NCI-H345 treated with DMSO at 0.1 percent for 48 hours (cell line): ENCODE results near the gene SERPINA7.
"Not testable (repeated sequence)": the region's sequence is repeated elsewhere in the genome, so short reads cannot be mapped to it uniquely, and the experiment has no call there.

Source experiments
- DNase-seq: peaks from one replicate; lab custom pipeline; 2025; ENCODE audit not compliant: unreplicated experiment; lab: John Stamatoyannopoulos, UW

The SERPINA7 gene, protein sequence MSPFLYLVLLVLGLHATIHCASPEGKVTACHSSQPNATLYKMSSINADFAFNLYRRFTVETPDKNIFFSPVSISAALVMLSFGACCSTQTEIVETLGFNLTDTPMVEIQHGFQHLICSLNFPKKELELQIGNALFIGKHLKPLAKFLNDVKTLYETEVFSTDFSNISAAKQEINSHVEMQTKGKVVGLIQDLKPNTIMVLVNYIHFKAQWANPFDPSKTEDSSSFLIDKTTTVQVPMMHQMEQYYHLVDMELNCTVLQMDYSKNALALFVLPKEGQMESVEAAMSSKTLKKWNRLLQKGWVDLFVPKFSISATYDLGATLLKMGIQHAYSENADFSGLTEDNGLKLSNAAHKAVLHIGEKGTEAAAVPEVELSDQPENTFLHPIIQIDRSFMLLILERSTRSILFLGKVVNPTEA

GRCh38 chrX:106038625-106039024 lies at the start of gene SERPINA7:
Gene SERPINA7 (minus strand): TSS chrX:106038727. CDS start chrX:106037058, 1,669 bp downstream.
- DNase-seq: no peak

DNA sequence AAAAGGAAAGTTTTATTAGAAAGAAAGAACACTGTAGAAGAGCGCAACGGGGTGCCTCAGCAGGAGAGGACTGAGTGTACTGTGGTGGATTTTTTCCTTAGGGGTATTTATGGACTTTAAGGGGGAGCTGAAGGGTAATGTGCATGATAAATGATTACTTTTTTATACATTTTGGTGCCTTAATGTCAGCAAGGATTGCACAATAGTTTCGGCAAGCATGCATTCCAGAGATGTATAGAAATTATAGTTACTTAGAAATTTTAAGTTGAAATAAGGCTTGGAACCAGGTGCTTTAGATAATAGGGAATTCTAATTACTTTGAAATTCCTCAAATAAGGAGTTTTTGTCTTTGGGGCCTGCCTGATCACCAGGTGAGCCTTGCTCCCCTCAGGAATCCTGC lies 30.5 kb upstream of the SERPINA7 start:
- DNase-seq: no peak

GRCh38 chrX:106050054-106050453 lies 11.5 kb upstream of the SERPINA7 start:
- DNase-seq: no peak

- no peak for DNase-seq
Observed at GRCh38 chrX:106042296-106042695, 3.8 kb upstream of the SERPINA7 start.

DNA sequence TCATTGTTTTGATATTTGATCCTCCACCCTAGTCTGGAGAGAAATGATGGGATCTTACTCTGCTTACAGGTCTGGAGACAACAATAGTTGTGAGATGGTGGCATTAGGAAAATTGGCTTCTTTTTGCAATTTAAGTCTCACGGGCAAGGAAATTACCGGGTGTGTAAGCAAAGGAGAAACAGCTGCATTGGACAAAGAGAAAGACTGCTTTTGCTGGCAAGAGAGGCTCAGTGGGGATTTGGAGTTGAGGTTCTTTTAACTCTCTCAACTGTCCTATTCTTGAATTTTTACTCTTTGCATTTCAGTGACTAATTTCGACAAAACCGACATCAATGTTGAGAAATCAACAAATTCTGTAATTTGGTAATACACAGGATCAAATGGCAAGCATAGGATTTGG lies 2.3 kb upstream of the SERPINA7 start:
- DNase-seq: no peak

DNA sequence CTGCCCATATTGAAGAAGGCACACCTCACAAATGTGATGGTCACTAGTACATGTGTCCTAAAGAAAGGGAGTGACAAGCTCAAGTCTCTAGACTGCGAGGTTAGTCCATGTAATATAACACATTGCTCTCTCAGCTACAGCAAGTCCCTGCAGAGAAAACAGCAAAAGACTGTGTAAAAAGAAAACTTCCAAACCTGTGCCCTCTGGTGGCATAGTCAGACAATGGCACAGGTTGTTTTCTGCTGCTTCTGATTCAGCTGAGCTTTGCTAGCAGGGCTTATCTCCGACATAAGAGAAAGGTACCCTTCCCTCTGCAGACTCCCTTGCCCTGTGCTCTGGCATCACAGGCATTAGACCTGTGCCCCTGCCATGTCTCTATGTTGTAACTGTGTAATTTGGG lies 1.4 kb upstream of the SERPINA7 start:
- DNase-seq: no peak

GRCh38 chrX:106037835-106038473 lies 573 bp downstream of the SERPINA7 start:
- DNase-seq: no peak

GRCh38 chrX:106036716-106037115 lies 1.8 kb downstream of the SERPINA7 start:
- DNase-seq: no peak

- no peak for DNase-seq
Observed at GRCh38 chrX:106035064-106035463, 3.5 kb downstream of the SERPINA7 start.

- DNase-seq: no peak
Observed at GRCh38 chrX:106023947-106024346, 14.6 kb downstream of the SERPINA7 start.

- no peak for DNase-seq
Observed at GRCh38 chrX:106022238-106022637, 16.3 kb downstream of the SERPINA7 start.

GRCh38 chrX:106014119-106014775 lies 24.3 kb downstream of the SERPINA7 start:
- DNase-seq: no peak

DNA sequence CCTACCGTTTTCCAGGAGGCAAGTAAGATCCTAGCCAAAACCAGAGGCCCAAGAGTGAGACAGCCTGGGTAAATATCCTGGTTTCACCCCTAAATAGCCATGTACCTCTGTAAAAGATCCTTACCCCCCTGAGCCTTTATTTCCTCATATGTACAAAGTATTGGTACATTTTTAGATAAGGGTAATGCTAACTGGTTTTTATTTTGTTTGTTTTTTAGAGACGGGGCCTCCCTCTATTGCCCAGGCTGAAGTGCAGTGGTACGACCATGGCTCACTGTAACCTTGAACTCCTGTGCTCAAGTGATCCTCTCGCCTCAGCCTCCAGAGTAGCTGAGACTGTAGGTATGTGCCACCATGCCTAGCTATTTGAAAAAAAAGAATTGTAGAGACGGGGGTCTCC lies 29.4 kb downstream of the SERPINA7 start:
- no peak for DNase-seq

- DNase-seq: no peak
Observed at GRCh38 chrX:106007815-106008214, 30.7 kb downstream of the SERPINA7 start.

- DNase-seq: no peak
Observed at GRCh38 chrX:106005684-106006083, 32.8 kb downstream of the SERPINA7 start.

GRCh38 chrX:106000609-106001008 lies 37.9 kb downstream of the SERPINA7 start:
- DNase-seq: not testable (repeated sequence)

DNA sequence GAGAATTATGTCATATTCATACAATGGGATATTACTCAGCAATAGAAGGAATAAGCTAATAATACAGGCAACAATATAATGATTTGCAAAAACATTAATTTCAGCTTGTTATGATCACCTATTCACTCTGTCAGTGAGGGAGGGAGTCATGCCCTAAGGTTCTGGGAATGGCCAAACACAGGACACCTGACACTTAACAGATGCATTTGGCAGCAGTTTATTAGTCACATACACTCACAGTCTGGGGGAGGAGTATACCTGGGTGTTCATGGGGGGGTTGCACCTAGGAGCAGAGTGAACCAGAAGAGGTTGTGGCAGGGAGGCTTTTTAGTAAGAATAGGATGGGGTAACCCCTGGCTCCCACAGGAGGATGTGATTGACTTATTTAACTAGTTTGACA lies 38.3 kb downstream of the SERPINA7 start:
- no peak for DNase-seq

GRCh38 chrX:105999294-105999693 lies 39.2 kb downstream of the SERPINA7 start:
- no peak for DNase-seq

GRCh38 chrX:105988487-105988886 lies 50.0 kb downstream of the SERPINA7 start:
- not testable (repeated sequence) for DNase-seq
